Spleen (tissue), 11 donors: ENCODE measurements around the gene FAHD2A. TPM values are rescaled to one million over a fixed set of nuclear protein-coding genes. Genes with fewer than 3 reads are reported as not detected.
A peak's percentile ranks its signal among the peaks of the same experiment; 100 is the strongest.

Experiments
- DNase-seq: peaks from one replicate; pipeline ENCODE4 v3.0.0-alpha.2; 2020
- H3K27ac ChIP-seq, 8 donors: fragments of 200-600 bp; sonication (generic) in 7 of 8; 1 replicate in 4 of 8; 2 replicates in 4 of 8; pipeline versions ENCODE4 v1.5.0 to v1.8.0; 2016 to 2021; ENCODE audit warnings: inconsistent platforms in 4 of 8, mild to moderate bottlenecking in 4 of 8, moderate library complexity in 1 of 8
- H3K27me3 ChIP-seq, 7 donors: fragments of 200-600 bp; sonication (generic) in 6 of 7; replicated peaks in 1 of 7; 1 replicate in 4 of 7; 2 replicates in 3 of 7; pipeline versions ENCODE4 v1.5.0 to v1.8.0; 2016 to 2021; ENCODE audit warnings: inconsistent platforms in 3 of 7, mild to moderate bottlenecking in 1 of 7
- H3K36me3 ChIP-seq, 6 donors: fragments of 200-600 bp; sonication (generic) in 5 of 6; 1 replicate in 4 of 6; 2 replicates in 2 of 6; pipeline versions ENCODE4 v1.5.0 to v1.8.0; 2016 to 2021; ENCODE audit warnings: inconsistent platforms in 2 of 6
- H3K4me1 ChIP-seq, 6 donors: fragments of 200-600 bp; sonication (generic) in 5 of 6; 1 replicate in 3 of 6; 2 replicates in 3 of 6; pipeline versions ENCODE4 v1.5.0 to v1.8.0; 2016 to 2021; ENCODE audit warnings: inconsistent platforms in 3 of 6
- H3K4me3 ChIP-seq, 8 donors: fragments of 200-600 bp; sonication (generic) in 7 of 8; 1 replicate in 4 of 8; 2 replicates in 4 of 8; pipeline versions ENCODE4 v1.5.0 to v1.8.0; 2016 to 2021; ENCODE audit warnings: inconsistent platforms in 4 of 8, mild to moderate bottlenecking in 4 of 8, moderate library complexity in 2 of 8
- H3K9me3 ChIP-seq, 8 donors: fragments of 200-600 bp; sonication (generic) in 7 of 8; 1 replicate in 4 of 8; 2 replicates in 4 of 8; pipeline versions ENCODE4 v1.5.0 to v1.8.0; 2016 to 2021; ENCODE audit warnings: inconsistent platforms in 4 of 8
- POLR2A ChIP-seq, 3 donors: fragments of 450-650 bp; IDR thresholded peaks; one replicate each; pipeline ENCODE4 v1.5.1; 2017; ENCODE audit warnings: antibody characterized with exemption in 3 of 3, mild to moderate bottlenecking in 1 of 3
- POLR2AphosphoS5 ChIP-seq, 3 donors: sonication (generic); formaldehyde crosslinking; IDR thresholded peaks; one replicate each; pipeline ENCODE4 v1.5.1; 2017; ENCODE audit warnings: antibody characterized with exemption in 3 of 3
- WGBS, 5 donors: extraction: QIAGEN DNeasy Blood & Tissue Kit in 3 of 5; methylation state at CpG; one replicate each; pipeline versions ENCODE4 v1.1.5 to v1.1.7; 2013 to 2018; 5-methylcytosine and 5-hydroxymethylcytosine counted together
- intact Hi-C: fragments of 100-400 bp; cut with DNase I; formaldehyde crosslinking; loops from one replicate; pipeline ENCODE4 v1.15.0; 2023; ENCODE audit warnings: low total_unique reads
- polyA plus RNA-seq, 3 donors: library from polyadenylated mRNA; stranded (reverse); fragments of 200-250 nt; gene quantifications; one replicate each; pipeline ENCODE4 v1.2.1, GENCODE V29; 2013
- total RNA-seq, 7 donors: library from RNA; depleted of rRNA in 3 of 7; stranded (reverse); fragments of >200 nt in 3 of 7; fragmentation: NEBNext Ultra II Directional in 4 of 7; extraction: Animal tissue kit (Norgen Biotek cat#: 25700) in 4 of 7; gene quantifications; one replicate each; pipeline versions ENCODE4 v1.1.0 to v1.2.1, GENCODE V29; 2016 to 2021
- TF ChIP-seq, protein P1 (sequence below), 11 experiments: fragments of 200-600 bp in 7 of 11; fragments of 450-650 bp in 4 of 11; sonication (generic) in 4 of 11; IDR thresholded peaks in 8 of 11; conservative IDR thresholded peaks in 3 of 11; 1 replicate in 7 of 11; 2 replicates in 4 of 11; pipeline versions ENCODE4 v1.4.0 to v1.8.0; 2016 to 2021; ENCODE audit warnings: antibody characterized with exemption in 11 of 11, inconsistent platforms in 4 of 11, mild to moderate bottlenecking in 1 of 11
- donor health status: healthy with polysubstance abuse.
- donor health status: DM: no; HTN: no; CAD: no; lungs with moderate emphysema.
- donor health status: DM: no; HTN: no; CAD: no.
- donor health status: Bipolar disorder and iron deficiency.
- donor health status: healthy.
- donor health status: DM: no; HTN: no; CAD: no.
- donor health status: DM: yes; HTN: yes; CAD: no.

Gene FAHD2A
- total and polyA plus RNA-seq, 10 donors: 10.9 to 23.7 (median 17.5) TPM

GRCh38 chr2:95391641-95392310, 10.7 kb upstream of the FAHD2A start:
- H3K4me1 ChIP-seq: peaks cover 0 to 13% (median 2%) of the 10 kb centered on the region in 6 donors
- no peak overlapping the region for H3K27ac ChIP-seq
- peaks cover 0 to 17% (median 0%) of the 10 kb centered on the region in 7 donors for H3K27me3 ChIP-seq
- intact Hi-C loops: no loop called here
- H3K9me3 ChIP-seq: no peaks in the 10 kb centered on the region
- peak; percentile 72 for DNase-seq
- H3K36me3 ChIP-seq: no peaks in the 10 kb centered on the region
- WGBS, 5 donors: 63 to 75% (median 69%) methylated on average over 5 to 8 of the region's 8 CpGs
- no peak for TF ChIP-seq POLR2AphosphoS5 (IDR thresholded peaks at IDR 0.05)
- no peak for TF ChIP-seq POLR2A (IDR thresholded peaks at IDR 0.05)
- TF ChIP-seq, protein P1, sequence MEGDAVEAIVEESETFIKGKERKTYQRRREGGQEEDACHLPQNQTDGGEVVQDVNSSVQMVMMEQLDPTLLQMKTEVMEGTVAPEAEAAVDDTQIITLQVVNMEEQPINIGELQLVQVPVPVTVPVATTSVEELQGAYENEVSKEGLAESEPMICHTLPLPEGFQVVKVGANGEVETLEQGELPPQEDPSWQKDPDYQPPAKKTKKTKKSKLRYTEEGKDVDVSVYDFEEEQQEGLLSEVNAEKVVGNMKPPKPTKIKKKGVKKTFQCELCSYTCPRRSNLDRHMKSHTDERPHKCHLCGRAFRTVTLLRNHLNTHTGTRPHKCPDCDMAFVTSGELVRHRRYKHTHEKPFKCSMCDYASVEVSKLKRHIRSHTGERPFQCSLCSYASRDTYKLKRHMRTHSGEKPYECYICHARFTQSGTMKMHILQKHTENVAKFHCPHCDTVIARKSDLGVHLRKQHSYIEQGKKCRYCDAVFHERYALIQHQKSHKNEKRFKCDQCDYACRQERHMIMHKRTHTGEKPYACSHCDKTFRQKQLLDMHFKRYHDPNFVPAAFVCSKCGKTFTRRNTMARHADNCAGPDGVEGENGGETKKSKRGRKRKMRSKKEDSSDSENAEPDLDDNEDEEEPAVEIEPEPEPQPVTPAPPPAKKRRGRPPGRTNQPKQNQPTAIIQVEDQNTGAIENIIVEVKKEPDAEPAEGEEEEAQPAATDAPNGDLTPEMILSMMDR (IDR thresholded peaks at IDR 0.05 in 8 of 11, conservative IDR thresholded peaks at IDR 0.05 in 3 of 11): no peak
- no peak overlapping the region for H3K4me3 ChIP-seq

- Histone ChIP-seq H3K27me3 (peaks cover 0 to 17% (median 0%) of the 10 kb centered on the region in 7 donors), H3K4me1 (peaks cover 0 to 13% (median 2%) of the 10 kb centered on the region in 6 donors), H3K9me3 (no peaks in the 10 kb centered on the region), H3K27ac (no peak overlapping the region), H3K4me3 (no peak overlapping the region), H3K36me3 (no peaks in the 10 kb centered on the region)
- TF ChIP-seq POLR2A (IDR thresholded peaks at IDR 0.05) (no peak), POLR2AphosphoS5 (IDR thresholded peaks at IDR 0.05) (no peak)
- TF ChIP-seq, protein P1 (IDR thresholded peaks at IDR 0.05 in 8 of 11, conservative IDR thresholded peaks at IDR 0.05 in 3 of 11): no peak
- 79 to 89% (median 86%) methylated on average over 6 of the region's 6 CpGs for WGBS, 5 donors
- peak; percentile 54 for DNase-seq
- intact Hi-C loops: no loop called here
Observed at GRCh38 chr2:95392320-95392719, 10.2 kb upstream of the FAHD2A start.

DNA sequence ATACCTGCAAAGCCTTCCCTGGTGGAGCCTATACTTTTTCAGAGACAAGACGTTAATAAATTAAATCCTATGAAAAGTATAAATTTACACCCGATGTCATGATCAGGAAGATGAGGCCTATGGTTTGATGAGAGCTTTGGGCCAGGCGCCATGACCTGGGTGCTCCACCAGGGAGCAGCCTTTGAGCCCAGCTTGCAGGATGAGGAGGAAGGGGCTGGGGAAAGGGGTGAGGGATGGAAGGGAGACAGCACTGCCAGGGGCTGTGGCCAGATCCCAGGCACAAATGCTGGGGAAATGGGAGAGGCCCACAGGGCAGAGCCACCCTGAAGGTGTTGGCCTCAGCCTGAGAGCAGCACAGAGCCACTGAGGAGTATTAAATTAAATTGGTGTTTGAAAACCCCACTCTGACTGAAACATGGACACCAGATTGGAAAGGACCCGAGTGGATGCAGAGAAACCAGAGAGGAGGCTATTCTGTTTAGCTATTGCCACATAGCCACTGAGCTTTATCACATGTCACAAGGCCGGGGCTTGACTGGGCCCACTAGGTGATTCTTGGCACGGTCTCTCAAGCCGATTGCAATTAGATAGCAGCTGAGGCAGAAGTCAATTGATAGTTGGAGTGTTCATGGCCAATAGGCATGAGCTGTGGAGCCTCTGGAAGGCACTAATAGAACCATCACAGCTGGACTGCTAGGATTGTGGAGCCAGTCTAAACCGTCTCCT, 9.6 kb upstream of the FAHD2A start:
- no peaks in the 10 kb centered on the region for H3K36me3 ChIP-seq
- peak; percentile 59 for DNase-seq
- intact Hi-C loops: no loop called here
- no peak overlapping the region for H3K27ac ChIP-seq
- WGBS, 5 donors: 88 to 92% (median 89%) methylated on average over 8 of the region's 8 CpGs
- peaks cover 0 to 13% (median 2%) of the 10 kb centered on the region in 6 donors for H3K4me1 ChIP-seq
- H3K4me3 ChIP-seq: no peak overlapping the region
- H3K27me3 ChIP-seq: peaks cover 0 to 16% (median 0%) of the 10 kb centered on the region in 7 donors
- H3K9me3 ChIP-seq: no peaks in the 10 kb centered on the region
- TF ChIP-seq POLR2A (IDR thresholded peaks at IDR 0.05): no peak
- TF ChIP-seq, protein P1 (IDR thresholded peaks at IDR 0.05 in 8 of 11, conservative IDR thresholded peaks at IDR 0.05 in 3 of 11): no peak
- no peak for TF ChIP-seq POLR2AphosphoS5 (IDR thresholded peaks at IDR 0.05)

GRCh38 chr2:95393901-95394300, 8.6 kb upstream of the FAHD2A start:
- Histone ChIP-seq H3K4me3 (no peak overlapping the region), H3K27me3 (peaks cover 0 to 6% (median 0%) of the 10 kb centered on the region in 7 donors), H3K27ac (no peak overlapping the region), H3K4me1 (peaks cover 0 to 13% (median 2%) of the 10 kb centered on the region in 6 donors), H3K36me3 (no peaks in the 10 kb centered on the region), H3K9me3 (no peaks in the 10 kb centered on the region)
- no peak for TF ChIP-seq POLR2A (IDR thresholded peaks at IDR 0.05)
- no peak for TF ChIP-seq POLR2AphosphoS5 (IDR thresholded peaks at IDR 0.05)
- TF ChIP-seq, protein P1 (IDR thresholded peaks at IDR 0.05 in 8 of 11, conservative IDR thresholded peaks at IDR 0.05 in 3 of 11): no peak
- peak; percentile 51 for DNase-seq
- intact Hi-C loops: no loop called here
- WGBS, 5 donors: 94 to 96% (median 96%) methylated on average over 6 of the region's 6 CpGs
